ENCODE results near the gene MAPK10. TPM values are rescaled to one million over a fixed set of nuclear protein-coding genes. Genes with fewer than 3 reads are reported as not detected.

The MAPK10 gene
- total and polyA plus RNA-seq, 4 donors = 93.5 to 202 (median 106) TPM

- H3K36me3 ChIP-seq (ENCODE audit: control insufficient read depth, insufficient read depth, low read length) = peaks cover 7% of the 10 kb centered on the region
- H3K9me3 ChIP-seq (ENCODE audit: control insufficient read depth, insufficient read depth, low read length) = no peaks in the 10 kb centered on the region
- no peak for DNase-seq (ENCODE audit: low read depth in 4 of 6, low spot score in 6 of 6)
- WGBS (ENCODE audit: insufficient coverage) = no CpG with 5 or more reads among the region's 1 CpG
- no peaks in the 10 kb centered on the region for H3K4me1 ChIP-seq (ENCODE audit: control insufficient read depth, insufficient read depth, low read length)
- H3K4me3 ChIP-seq (ENCODE audit: low read depth, low read length) = no peak overlapping the region
- H3K27ac ChIP-seq (ENCODE audit: low read depth, low read length) = no peak overlapping the region
- no peaks in the 10 kb centered on the region for H3K27me3 ChIP-seq (ENCODE audit: control insufficient read depth, insufficient read depth, low read length)
These were observed 112.5 kb downstream of the MAPK10 start for GRCh38 chr4:86247320-86247719.

- no peaks in the 10 kb centered on the region for H3K9me3 ChIP-seq (ENCODE audit: control insufficient read depth, insufficient read depth, low read length)
- no peak overlapping the region for H3K4me3 ChIP-seq (ENCODE audit: low read depth, low read length)
- H3K27me3 ChIP-seq (ENCODE audit: control insufficient read depth, insufficient read depth, low read length) = no peaks in the 10 kb centered on the region
- WGBS (ENCODE audit: insufficient coverage) = no CpG with 5 or more reads among the region's 3 CpGs
- no peaks in the 10 kb centered on the region for H3K4me1 ChIP-seq (ENCODE audit: control insufficient read depth, insufficient read depth, low read length)
- H3K36me3 ChIP-seq (ENCODE audit: control insufficient read depth, insufficient read depth, low read length) = peaks cover 9% of the 10 kb centered on the region
- DNase-seq (ENCODE audit: low read depth in 4 of 6, low spot score in 6 of 6) = no peak
- no peak overlapping the region for H3K27ac ChIP-seq (ENCODE audit: low read depth, low read length)
These were observed 116.1 kb downstream of the MAPK10 start for GRCh38 chr4:86243750-86244149.

GRCh38 chr4:86242677-86243076 is 117.2 kb downstream of the MAPK10 start:
- no peak overlapping the region for H3K27ac ChIP-seq (ENCODE audit: low read depth, low read length)
- no peaks in the 10 kb centered on the region for H3K27me3 ChIP-seq (ENCODE audit: control insufficient read depth, insufficient read depth, low read length)
- 92% methylated on average over 11 of the region's 14 CpGs for WGBS (ENCODE audit: insufficient coverage)
- H3K36me3 ChIP-seq (ENCODE audit: control insufficient read depth, insufficient read depth, low read length) = peaks cover 9% of the 10 kb centered on the region
- no peaks in the 10 kb centered on the region for H3K4me1 ChIP-seq (ENCODE audit: control insufficient read depth, insufficient read depth, low read length)
- no peak for DNase-seq (ENCODE audit: low read depth in 4 of 6, low spot score in 6 of 6)
- H3K4me3 ChIP-seq (ENCODE audit: low read depth, low read length) = no peak overlapping the region
- no peaks in the 10 kb centered on the region for H3K9me3 ChIP-seq (ENCODE audit: control insufficient read depth, insufficient read depth, low read length)

- WGBS (ENCODE audit: insufficient coverage) = no CpG with 5 or more reads among the region's 5 CpGs
- no peaks in the 10 kb centered on the region for H3K36me3 ChIP-seq (ENCODE audit: control insufficient read depth, insufficient read depth, low read length)
These were observed 124.3 kb downstream of the MAPK10 start for GRCh38 chr4:86235549-86235948.

GRCh38 chr4:86233681-86234080 is 126.2 kb downstream of the MAPK10 start:
- Histone ChIP-seq H3K27ac (ENCODE audit: low read depth, low read length) (no peak overlapping the region), H3K4me3 (ENCODE audit: low read depth, low read length) (no peak overlapping the region), H3K4me1 (ENCODE audit: control insufficient read depth, insufficient read depth, low read length) (no peaks in the 10 kb centered on the region), H3K36me3 (ENCODE audit: control insufficient read depth, insufficient read depth, low read length) (no peaks in the 10 kb centered on the region), H3K9me3 (ENCODE audit: control insufficient read depth, insufficient read depth, low read length) (no peaks in the 10 kb centered on the region), H3K27me3 (ENCODE audit: control insufficient read depth, insufficient read depth, low read length) (no peaks in the 10 kb centered on the region)
- no peak for DNase-seq (ENCODE audit: low read depth in 4 of 6, low spot score in 6 of 6)
- 100% methylated on average over 1 of the region's 1 CpG for WGBS (ENCODE audit: insufficient coverage)

More at GRCh38 chr4:86235549-86235948, 124.3 kb downstream of the MAPK10 start:
- H3K27ac ChIP-seq (ENCODE audit: low read depth, low read length) = no peak overlapping the region
- no peak overlapping the region for H3K4me3 ChIP-seq (ENCODE audit: low read depth, low read length)
- H3K9me3 ChIP-seq (ENCODE audit: control insufficient read depth, insufficient read depth, low read length) = no peaks in the 10 kb centered on the region
- no peaks in the 10 kb centered on the region for H3K4me1 ChIP-seq (ENCODE audit: control insufficient read depth, insufficient read depth, low read length)
- H3K27me3 ChIP-seq (ENCODE audit: control insufficient read depth, insufficient read depth, low read length) = no peaks in the 10 kb centered on the region
- no peak for DNase-seq (ENCODE audit: low read depth in 4 of 6, low spot score in 6 of 6)

- Histone ChIP-seq H3K27me3 (ENCODE audit: control insufficient read depth, insufficient read depth, low read length) (no peaks in the 10 kb centered on the region), H3K36me3 (ENCODE audit: control insufficient read depth, insufficient read depth, low read length) (no peaks in the 10 kb centered on the region), H3K4me1 (ENCODE audit: control insufficient read depth, insufficient read depth, low read length) (no peaks in the 10 kb centered on the region), H3K9me3 (ENCODE audit: control insufficient read depth, insufficient read depth, low read length) (no peaks in the 10 kb centered on the region), H3K27ac (ENCODE audit: low read depth, low read length) (no peak overlapping the region), H3K4me3 (ENCODE audit: low read depth, low read length) (no peak overlapping the region)
- WGBS (ENCODE audit: insufficient coverage) = no CpG with 5 or more reads among the region's 3 CpGs
- DNase-seq (ENCODE audit: low read depth in 4 of 6, low spot score in 6 of 6) = no peak
These were observed 126.8 kb downstream of the MAPK10 start for GRCh38 chr4:86233090-86233489.

- no peaks in the 10 kb centered on the region for H3K9me3 ChIP-seq (ENCODE audit: control insufficient read depth, insufficient read depth, low read length)
- 39% methylated on average over 3 of the region's 3 CpGs for WGBS (ENCODE audit: insufficient coverage)
- DNase-seq (ENCODE audit: low read depth in 4 of 6, low spot score in 6 of 6) = no peak
- no peaks in the 10 kb centered on the region for H3K36me3 ChIP-seq (ENCODE audit: control insufficient read depth, insufficient read depth, low read length)
- no peaks in the 10 kb centered on the region for H3K27me3 ChIP-seq (ENCODE audit: control insufficient read depth, insufficient read depth, low read length)
- no peak overlapping the region for H3K4me3 ChIP-seq (ENCODE audit: low read depth, low read length)
- H3K27ac ChIP-seq (ENCODE audit: low read depth, low read length) = no peak overlapping the region
- peaks cover 3% of the 10 kb centered on the region for H3K4me1 ChIP-seq (ENCODE audit: control insufficient read depth, insufficient read depth, low read length)
These were observed 136.4 kb downstream of the MAPK10 start for GRCh38 chr4:86223472-86223871.

- WGBS (ENCODE audit: insufficient coverage) = no CpG with 5 or more reads among the region's 4 CpGs
- peak in 1 of 6 donors; percentile 14 for DNase-seq (ENCODE audit: low read depth in 4 of 6, low spot score in 6 of 6)
These were observed 138.9 kb downstream of the MAPK10 start for GRCh38 chr4:86221002-86221401.

GRCh38 chr4:86220121-86220520 is 139.7 kb downstream of the MAPK10 start:
- no peak for DNase-seq (ENCODE audit: low read depth in 4 of 6, low spot score in 6 of 6)
- Histone ChIP-seq H3K27me3 (ENCODE audit: control insufficient read depth, insufficient read depth, low read length) (no peaks in the 10 kb centered on the region), H3K9me3 (ENCODE audit: control insufficient read depth, insufficient read depth, low read length) (no peaks in the 10 kb centered on the region), H3K27ac (ENCODE audit: low read depth, low read length) (no peak overlapping the region), H3K36me3 (ENCODE audit: control insufficient read depth, insufficient read depth, low read length) (no peaks in the 10 kb centered on the region), H3K4me3 (ENCODE audit: low read depth, low read length) (no peak overlapping the region), H3K4me1 (ENCODE audit: control insufficient read depth, insufficient read depth, low read length) (peaks cover 3% of the 10 kb centered on the region)
- WGBS (ENCODE audit: insufficient coverage) = no CpG with 5 or more reads among the region's 1 CpG

More at GRCh38 chr4:86221002-86221401, 138.9 kb downstream of the MAPK10 start:
- Histone ChIP-seq H3K36me3 (ENCODE audit: control insufficient read depth, insufficient read depth, low read length) (no peaks in the 10 kb centered on the region), H3K4me1 (ENCODE audit: control insufficient read depth, insufficient read depth, low read length) (peaks cover 3% of the 10 kb centered on the region), H3K9me3 (ENCODE audit: control insufficient read depth, insufficient read depth, low read length) (no peaks in the 10 kb centered on the region), H3K4me3 (ENCODE audit: low read depth, low read length) (no peak overlapping the region), H3K27ac (ENCODE audit: low read depth, low read length) (no peak overlapping the region), H3K27me3 (ENCODE audit: control insufficient read depth, insufficient read depth, low read length) (no peaks in the 10 kb centered on the region)

- Histone ChIP-seq H3K4me1 (ENCODE audit: control insufficient read depth, insufficient read depth, low read length) (peaks cover 3% of the 10 kb centered on the region), H3K36me3 (ENCODE audit: control insufficient read depth, insufficient read depth, low read length) (no peaks in the 10 kb centered on the region), H3K27ac (ENCODE audit: low read depth, low read length) (no peak overlapping the region), H3K9me3 (ENCODE audit: control insufficient read depth, insufficient read depth, low read length) (peaks cover 10% of the 10 kb centered on the region), H3K27me3 (ENCODE audit: control insufficient read depth, insufficient read depth, low read length) (no peaks in the 10 kb centered on the region), H3K4me3 (ENCODE audit: low read depth, low read length) (no peak overlapping the region)
- whole genome bisulfite sequencing (ENCODE audit: insufficient coverage) = no CpG with 5 or more reads among the region's 5 CpGs
- peak in 3 of 6 donors; percentile 12 to 66 (median 18) for DNase-seq (ENCODE audit: low read depth in 4 of 6, low spot score in 6 of 6)
These were observed 140.9 kb downstream of the MAPK10 start for GRCh38 chr4:86218746-86219473.

Measured in spinal cord (tissue), 10 donors.